Natural killer cell (primary cell): ENCODE results near the gene POR. TPM values are rescaled to one million over a fixed set of nuclear protein-coding genes. Genes with fewer than 3 reads are reported as not detected.

ENCODE experiments used
- ATAC-seq, 3 donors: fragments of 150-1000 bp in 2 of 3; fragments of 200-7000 bp in 1 of 3; cut with Tn5 transposase; 1 replicate in 1 of 3; 2 replicates in 2 of 3; pipeline ENCODE4 v1.10.0; 2021; ENCODE audit warnings: mild to moderate bottlenecking in 2 of 3, moderate library complexity in 2 of 3
- DNase-seq, 2 donors: peaks; one replicate each; pipeline versions ENCODE4 v3.0.0 to v3.0.0-alpha.2; 2013 to 2021; ENCODE audit warnings: mixed read lengths in 1 of 2
- H3K27ac ChIP-seq: one replicate; pipeline ENCODE4 v1.5.1; 2013; ENCODE audit warnings: mild to moderate bottlenecking, low read length
- H3K27me3 ChIP-seq: one replicate; pipeline ENCODE4 v1.6.1; 2013; ENCODE audit warnings: low read length; ENCODE audit not compliant: control insufficient read depth, insufficient read depth
- H3K36me3 ChIP-seq: one replicate; pipeline ENCODE4 v1.6.1; 2013; ENCODE audit warnings: low read length; ENCODE audit not compliant: control insufficient read depth, insufficient read depth
- H3K4me1 ChIP-seq: one replicate; pipeline ENCODE4 v1.6.1; 2013; ENCODE audit warnings: low read length; ENCODE audit not compliant: control insufficient read depth, insufficient read depth
- H3K4me3 ChIP-seq: one replicate; pipeline ENCODE4 v1.5.1; 2013; ENCODE audit warnings: low read length
- H3K9me3 ChIP-seq: one replicate; pipeline ENCODE4 v1.6.1; 2013; ENCODE audit warnings: low read length; ENCODE audit not compliant: control insufficient read depth, insufficient read depth
- H3K27ac Mint-ChIP-seq, 2 donors: one replicate each; pipeline ENCODE4 v1.8.0; 2022; ENCODE audit warnings: mild to moderate bottlenecking in 2 of 2, mixed read lengths in 2 of 2, moderate library complexity in 1 of 2
- H3K27me3 Mint-ChIP-seq, 2 donors: one replicate each; pipeline ENCODE4 v1.8.0; 2022; ENCODE audit warnings: low read depth in 2 of 2, mixed read lengths in 2 of 2
- H3K36me3 Mint-ChIP-seq: one replicate; pipeline ENCODE4 v1.8.0; 2022; ENCODE audit warnings: mixed read lengths
- H3K4me1 Mint-ChIP-seq, 2 donors: one replicate each; pipeline ENCODE4 v1.8.0; 2022; ENCODE audit warnings: mixed read lengths in 2 of 2
- H3K4me3 Mint-ChIP-seq: one replicate; pipeline ENCODE4 v1.8.0; 2022; ENCODE audit warnings: mild to moderate bottlenecking, moderate library complexity, mixed read lengths
- H3K9me3 Mint-ChIP-seq, 2 donors: one replicate each; pipeline ENCODE4 v1.8.0; 2022; ENCODE audit warnings: mixed read lengths in 2 of 2
- WGBS: methylation state at CpG from one replicate; pipeline ENCODE4 v1.1.7; 2013; ENCODE audit warnings: missing lambda C conversion rate; ENCODE audit not compliant: insufficient coverage; 5-methylcytosine and 5-hydroxymethylcytosine counted together
- intact Hi-C: fragments of 100-400 bp; cut with micrococcal nuclease; formaldehyde crosslinking; loops from one replicate; pipeline ENCODE4 v1.14.2; 2022
- total RNA-seq, 4 donors: library from RNA; stranded (reverse); fragments of 120-200 nt in 1 of 4; gene quantifications; one replicate each; pipeline versions ENCODE4 v1.2.3 to v1.2.4, GENCODE V29; 2013 to 2022
- TF ChIP-seq, protein P1 (sequence below): fragments of 200-600 bp; IDR thresholded peaks from one replicate; pipeline ENCODE4 v1.8.0; 2022; ENCODE audit warnings: antibody characterized with exemption

POR gene
- total RNA-seq, 3 donors from 2014 or later (not counting 1 experiment from before 2014, with no cell fraction given): 56.0 to 60.5 (median 58.3) TPM

DNA sequence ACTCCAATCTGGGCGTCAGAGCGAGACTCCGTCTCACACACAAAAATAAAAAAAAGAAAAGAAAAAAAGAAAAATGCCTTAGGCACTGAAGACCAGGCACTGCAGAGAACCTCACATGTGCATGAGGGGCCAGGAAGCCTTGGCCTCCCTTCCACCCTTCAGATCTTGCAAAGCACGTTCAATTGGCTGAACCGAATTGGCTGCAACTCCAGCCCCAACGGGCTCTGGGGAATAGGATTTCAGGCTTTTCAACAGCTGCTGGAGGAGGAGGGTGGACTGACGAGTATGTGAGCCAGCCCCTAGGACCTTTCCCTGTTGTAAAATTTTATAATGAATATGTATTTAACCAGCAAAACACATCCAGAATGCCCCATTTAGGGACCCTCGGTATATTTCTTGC lies 62.8 kb downstream of the POR start:
- Histone ChIP-seq H3K27me3 (no peaks in the 10 kb centered on the region), H3K27ac (no peak overlapping the region), H3K9me3 (no peaks in the 10 kb centered on the region), H3K36me3 (peaks cover 21% of the 10 kb centered on the region), H3K4me1 (no peaks in the 10 kb centered on the region), H3K4me3 (no peak overlapping the region)
- TF ChIP-seq, protein P1, sequence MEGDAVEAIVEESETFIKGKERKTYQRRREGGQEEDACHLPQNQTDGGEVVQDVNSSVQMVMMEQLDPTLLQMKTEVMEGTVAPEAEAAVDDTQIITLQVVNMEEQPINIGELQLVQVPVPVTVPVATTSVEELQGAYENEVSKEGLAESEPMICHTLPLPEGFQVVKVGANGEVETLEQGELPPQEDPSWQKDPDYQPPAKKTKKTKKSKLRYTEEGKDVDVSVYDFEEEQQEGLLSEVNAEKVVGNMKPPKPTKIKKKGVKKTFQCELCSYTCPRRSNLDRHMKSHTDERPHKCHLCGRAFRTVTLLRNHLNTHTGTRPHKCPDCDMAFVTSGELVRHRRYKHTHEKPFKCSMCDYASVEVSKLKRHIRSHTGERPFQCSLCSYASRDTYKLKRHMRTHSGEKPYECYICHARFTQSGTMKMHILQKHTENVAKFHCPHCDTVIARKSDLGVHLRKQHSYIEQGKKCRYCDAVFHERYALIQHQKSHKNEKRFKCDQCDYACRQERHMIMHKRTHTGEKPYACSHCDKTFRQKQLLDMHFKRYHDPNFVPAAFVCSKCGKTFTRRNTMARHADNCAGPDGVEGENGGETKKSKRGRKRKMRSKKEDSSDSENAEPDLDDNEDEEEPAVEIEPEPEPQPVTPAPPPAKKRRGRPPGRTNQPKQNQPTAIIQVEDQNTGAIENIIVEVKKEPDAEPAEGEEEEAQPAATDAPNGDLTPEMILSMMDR: no peak
- Mint-ChIP-seq H3K27me3 (no peaks in the 10 kb centered on the region), H3K4me3 (no peak overlapping the region), H3K4me1 (no peaks in the 10 kb centered on the region), H3K27ac (no peak overlapping the region), H3K36me3 (peaks cover 6% of the 10 kb centered on the region), H3K9me3 (no peaks in the 10 kb centered on the region)
- intact Hi-C loops: no loop called here
- DNase-seq (no peak), ATAC-seq (no peak)
- WGBS: 95% methylated on average over 6 of the region's 8 CpGs

DNA sequence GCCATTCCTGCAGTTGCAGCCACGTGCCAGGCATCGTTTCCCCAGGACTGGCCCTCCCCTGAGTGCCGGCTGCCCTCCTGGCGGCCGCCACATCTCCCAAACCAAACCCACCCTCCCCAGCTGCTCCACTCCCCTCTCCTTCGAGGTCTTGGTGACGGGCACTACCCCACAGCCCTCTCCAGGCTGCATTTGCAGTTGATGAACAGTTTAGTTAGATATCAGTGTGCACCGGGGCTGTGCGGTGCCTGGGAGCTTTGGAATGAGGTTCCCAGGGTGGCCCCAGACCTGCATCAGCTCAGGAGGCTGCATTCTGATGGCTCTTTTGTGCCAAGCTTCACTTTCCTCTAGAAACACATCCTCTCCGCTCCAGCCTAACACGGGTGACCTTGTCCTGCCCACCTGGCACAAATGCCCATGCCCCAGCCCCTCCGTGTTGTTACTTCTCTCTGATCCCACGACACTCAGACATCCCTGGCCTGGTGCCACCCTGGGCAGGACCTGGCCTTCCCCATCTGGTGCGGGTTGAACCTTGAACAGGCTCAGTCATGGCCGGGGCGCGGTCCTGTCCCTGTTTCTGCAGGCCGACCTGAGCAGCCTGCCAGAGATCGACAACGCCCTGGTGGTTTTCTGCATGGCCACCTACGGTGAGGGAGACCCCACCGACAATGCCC lies 64.9 kb downstream of the POR start:
- WGBS: 93% methylated on average over 22 of the region's 22 CpGs
- peaks cover 32% of the 10 kb centered on the region for H3K36me3 ChIP-seq

DNA sequence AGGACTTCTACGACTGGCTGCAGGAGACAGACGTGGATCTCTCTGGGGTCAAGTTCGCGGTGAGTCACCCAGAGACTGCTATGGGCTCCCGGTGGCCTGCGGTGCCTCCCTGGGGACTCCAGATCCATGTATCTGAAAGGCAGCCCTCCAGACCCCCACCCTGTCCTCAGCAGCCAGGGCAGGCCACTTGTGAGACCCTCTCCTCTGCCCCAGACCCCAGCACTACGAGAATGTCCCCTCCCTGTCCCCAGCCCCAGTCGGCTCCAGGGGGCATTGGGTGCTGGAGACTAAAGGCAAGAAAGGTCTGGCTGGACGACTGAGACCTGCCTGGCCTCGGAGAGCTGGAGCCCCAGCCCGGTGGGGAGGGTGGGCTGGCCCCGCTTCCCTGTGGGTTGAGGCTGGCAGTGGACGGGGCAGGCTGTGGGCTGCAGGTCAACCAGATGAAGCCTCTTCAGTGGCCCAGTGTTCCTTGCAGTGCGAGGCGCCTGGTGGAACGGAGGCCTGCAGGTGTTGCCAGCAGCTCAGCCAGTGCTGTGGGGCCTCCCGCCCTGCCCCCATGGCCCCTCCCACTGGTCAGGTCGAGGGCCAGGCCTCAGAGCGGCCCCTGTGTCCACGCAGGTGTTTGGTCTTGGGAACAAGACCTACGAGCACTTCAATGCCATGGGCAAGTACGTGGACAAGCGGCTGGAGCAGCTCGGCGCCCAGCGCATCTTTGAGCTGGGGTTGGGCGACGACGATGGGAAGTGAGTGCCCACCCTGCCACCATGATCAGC lies 65.7 kb downstream of the POR start:
- H3K36me3 ChIP-seq: peaks cover 38% of the 10 kb centered on the region
- H3K4me1 ChIP-seq: no peaks in the 10 kb centered on the region
- 96% methylated on average over 28 of the region's 29 CpGs for WGBS
- no peaks in the 10 kb centered on the region for H3K9me3 ChIP-seq
- intact Hi-C loops: no loop called here
- Mint-ChIP-seq H3K9me3 (no peaks in the 10 kb centered on the region), H3K36me3 (no peaks in the 10 kb centered on the region), H3K27me3 (no peaks in the 10 kb centered on the region), H3K4me3 (no peak overlapping the region), H3K27ac (no peak overlapping the region), H3K4me1 (no peaks in the 10 kb centered on the region)
- no peak overlapping the region for H3K4me3 ChIP-seq
- H3K27ac ChIP-seq: no peak overlapping the region
- DNase-seq (no peak), ATAC-seq (no peak)
- no peaks in the 10 kb centered on the region for H3K27me3 ChIP-seq
- TF ChIP-seq, protein P1: no peak

More for the DNA sequence above, 64.9 kb downstream of the POR start:
- Histone ChIP-seq H3K4me3 (no peak overlapping the region), H3K9me3 (no peaks in the 10 kb centered on the region), H3K27me3 (no peaks in the 10 kb centered on the region), H3K4me1 (no peaks in the 10 kb centered on the region), H3K27ac (no peak overlapping the region)
- Mint-ChIP-seq H3K4me3 (no peak overlapping the region), H3K27ac (no peak overlapping the region), H3K36me3 (peaks cover 2% of the 10 kb centered on the region), H3K4me1 (no peaks in the 10 kb centered on the region), H3K27me3 (no peaks in the 10 kb centered on the region), H3K9me3 (no peaks in the 10 kb centered on the region)
- ATAC-seq: no peak
- DNase-seq: no peak
- TF ChIP-seq, protein P1: no peak
- intact Hi-C loops: no loop called here

DNA sequence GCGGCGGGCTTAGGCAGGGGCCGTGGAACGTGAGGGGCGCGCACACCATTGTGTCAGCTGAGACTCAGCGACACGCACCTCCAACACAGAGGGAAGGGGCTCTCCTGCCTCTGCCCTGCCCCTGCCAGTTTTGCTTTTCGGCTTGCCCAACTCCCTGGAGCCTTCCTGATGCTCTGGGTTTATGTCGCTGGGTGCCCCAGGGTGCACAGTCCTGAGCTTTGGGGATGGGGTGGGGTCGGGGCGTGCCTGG lies 66.2 kb downstream of the POR start:
- no peak overlapping the region for H3K27ac Mint-ChIP-seq
- H3K9me3 Mint-ChIP-seq: no peaks in the 10 kb centered on the region
- no peak overlapping the region for H3K4me3 ChIP-seq
- no peaks in the 10 kb centered on the region for H3K4me1 Mint-ChIP-seq
- no peaks in the 10 kb centered on the region for H3K9me3 ChIP-seq
- no peaks in the 10 kb centered on the region for H3K4me1 ChIP-seq
- 87% methylated on average over 12 of the region's 12 CpGs for WGBS
- no peaks in the 10 kb centered on the region for H3K27me3 Mint-ChIP-seq
- TF ChIP-seq, protein P1: no peak
- ATAC-seq (no peak), DNase-seq (no peak)
- H3K27me3 ChIP-seq: no peaks in the 10 kb centered on the region
- H3K4me3 Mint-ChIP-seq: no peak overlapping the region
- peaks cover 39% of the 10 kb centered on the region for H3K36me3 ChIP-seq
- H3K27ac ChIP-seq: no peak overlapping the region
- no peaks in the 10 kb centered on the region for H3K36me3 Mint-ChIP-seq
- intact Hi-C loops: no loop called here
